ENCODE measurements around the gene STPG3. TPM values are rescaled to one million over a fixed set of nuclear protein-coding genes. Genes with fewer than 3 reads are reported as not detected.

STPG3 gene
- total and polyA plus RNA-seq, 10 donors: not detected

GRCh38 chr9:137273095-137273490, 22.0 kb downstream of the STPG3 start:
- Histone ChIP-seq H3K4me3 (no peak overlapping the region), H3K27me3 (replicated peaks in 1 of 7) (no peaks in the 10 kb centered on the region), H3K9me3 (no peaks in the 10 kb centered on the region), H3K27ac (no peak overlapping the region), H3K36me3 (peaks cover 0 to 58% (median 23%) of the 10 kb centered on the region in 6 donors), H3K4me1 (peaks cover 21 to 91% (median 60%) of the 10 kb centered on the region in 6 donors)
- 88 to 96% (median 92%) methylated on average over 10 to 13 of the region's 13 CpGs for WGBS, 5 donors
- intact Hi-C loops (cut with DNase I; ENCODE audit: low total_unique reads): no loop called here
- TF ChIP-seq CTCF (IDR thresholded peaks at IDR 0.05 in 8 of 11, conservative IDR thresholded peaks at IDR 0.05 in 3 of 11): no peak
- DNase-seq: no peak

GRCh38 chr9:137273611-137274320, 22.7 kb downstream of the STPG3 start:
- Histone ChIP-seq H3K36me3 (peaks cover 0 to 54% (median 24%) of the 10 kb centered on the region in 6 donors), H3K27me3 (replicated peaks in 1 of 7) (no peaks in the 10 kb centered on the region), H3K27ac (no peak overlapping the region), H3K9me3 (no peaks in the 10 kb centered on the region), H3K4me1 (peaks cover 20 to 91% (median 60%) of the 10 kb centered on the region in 6 donors), H3K4me3 (no peak overlapping the region)
- intact Hi-C loops (cut with DNase I; ENCODE audit: low total_unique reads): no loop called here
- peak; percentile 70 for DNase-seq
- WGBS, 5 donors: 64 to 91% (median 83%) methylated on average over 6 to 15 of the region's 15 CpGs
- TF ChIP-seq CTCF (IDR thresholded peaks at IDR 0.05 in 8 of 11, conservative IDR thresholded peaks at IDR 0.05 in 3 of 11): no peak
- TF ChIP-seq POLR2A (IDR thresholded peaks at IDR 0.05): no peak
- TF ChIP-seq POLR2AphosphoS5 (IDR thresholded peaks at IDR 0.05): no peak

- Histone ChIP-seq H3K27ac (peak overlapping the region in 3 of 8 donors; percentile 92 to 95 (median 94)), H3K27me3 (replicated peaks in 1 of 7) (no peaks in the 10 kb centered on the region), H3K4me1 (peaks cover 8 to 92% (median 60%) of the 10 kb centered on the region in 6 donors), H3K36me3 (peaks cover 0 to 54% (median 37%) of the 10 kb centered on the region in 6 donors), H3K4me3 (no peak overlapping the region), H3K9me3 (no peaks in the 10 kb centered on the region)
- TF ChIP-seq CTCF (IDR thresholded peaks at IDR 0.05 in 8 of 11, conservative IDR thresholded peaks at IDR 0.05 in 3 of 11): no peak
- TF ChIP-seq POLR2A (IDR thresholded peaks at IDR 0.05): no peak
- TF ChIP-seq POLR2AphosphoS5 (IDR thresholded peaks at IDR 0.05): no peak
- intact Hi-C loops (cut with DNase I; ENCODE audit: low total_unique reads): no loop called here
- 79 to 90% (median 88%) methylated on average over 10 of the region's 10 CpGs for WGBS, 5 donors
- peak; percentile 64 for DNase-seq
Observed at GRCh38 chr9:137275203-137275587, 24.1 kb downstream of the STPG3 start.

GRCh38 chr9:137275588-137276472, 24.7 kb downstream of the STPG3 start:
- TF ChIP-seq POLR2AphosphoS5 (IDR thresholded peaks at IDR 0.05) (peak; percentile 5 to 46 (median 6)), CTCF (IDR thresholded peaks at IDR 0.05 in 8 of 11, conservative IDR thresholded peaks at IDR 0.05 in 3 of 11) (no peak)
- WGBS, 5 donors: 75 to 82% (median 78%) methylated on average over 22 to 24 of the region's 24 CpGs
- H3K4me3 ChIP-seq: no peak overlapping the region
- H3K27ac ChIP-seq: peak overlapping the region in 7 of 8 donors; percentile 84 to 95 (median 93)
- no peaks in the 10 kb centered on the region for H3K27me3 ChIP-seq (replicated peaks in 1 of 7)
- no peaks in the 10 kb centered on the region for H3K9me3 ChIP-seq
- DNase-seq: peak; percentile 75
- peaks cover 8 to 93% (median 63%) of the 10 kb centered on the region in 6 donors for H3K4me1 ChIP-seq
- intact Hi-C loops (cut with DNase I; ENCODE audit: low total_unique reads): no loop called here
- peaks cover 0 to 54% (median 38%) of the 10 kb centered on the region in 6 donors for H3K36me3 ChIP-seq

All from spleen (tissue), 11 donors.